HG03442 (cell line): Measurements from ENCODE around the gene PIGV.
A peak's percentile ranks its signal among the peaks of the same experiment; 100 is the strongest.
"Not testable (repeated sequence)": the region's sequence is repeated elsewhere in the genome, so short reads cannot be mapped to it uniquely, and the experiment has no call there.

Experiments used
- ATAC-seq: cut with Tn5 transposase; IDR thresholded peaks from one replicate; pipeline ENCODE4 v1.9.1; 2021; ENCODE audit warnings: mild to moderate bottlenecking, moderate library complexity; ENCODE audit not compliant: unreplicated experiment

PIGV gene

GRCh38 chr1:26791148-26791547 is 3.4 kb downstream of the PIGV start:
- ATAC-seq: no peak

- no peak for ATAC-seq
Observed at GRCh38 chr1:26791626-26792025, 3.9 kb downstream of the PIGV start.

GRCh38 chr1:26792924-26793323 is 5.2 kb downstream of the PIGV start:
- ATAC-seq: no peak

- ATAC-seq: no peak
Observed at GRCh38 chr1:26794391-26794790, 6.6 kb downstream of the PIGV start.

GRCh38 chr1:26797627-26798026 is 9.9 kb downstream of the PIGV start:
- no peak for ATAC-seq

GRCh38 chr1:26799479-26800142 is 11.9 kb downstream of the PIGV start:
- ATAC-seq: no peak

GRCh38 chr1:26803932-26804331 is 16.2 kb downstream of the PIGV start:
- ATAC-seq: not testable (repeated sequence)

- not testable (repeated sequence) for ATAC-seq
Observed at GRCh38 chr1:26810105-26810504, 22.4 kb downstream of the PIGV start.

GRCh38 chr1:26811057-26811456 is 23.3 kb downstream of the PIGV start:
- no peak for ATAC-seq

GRCh38 chr1:26811708-26812107 is 24.0 kb downstream of the PIGV start:
- no peak for ATAC-seq

GRCh38 chr1:26814377-26814776 is 26.6 kb downstream of the PIGV start:
- ATAC-seq: no peak

GRCh38 chr1:26814893-26815292 is 27.1 kb downstream of the PIGV start:
- ATAC-seq: no peak

GRCh38 chr1:26820784-26821269 is 33.1 kb downstream of the PIGV start:
- no peak for ATAC-seq

- ATAC-seq: no peak
Observed at GRCh38 chr1:26822737-26823395, 35.1 kb downstream of the PIGV start.

- ATAC-seq: no peak
Observed at GRCh38 chr1:26824731-26825130, 37.0 kb downstream of the PIGV start.

GRCh38 chr1:26826261-26827105 is 38.7 kb downstream of the PIGV start, which contains the start of gene ZDHHC18:
Gene ZDHHC18, plus strand, starts transcription at chr1:26826688. Its CDS starts 117 bp downstream, at chr1:26826805.
- ATAC-seq: peak; percentile 63

- ATAC-seq: no peak
Observed at GRCh38 chr1:26827106-26827604, 39.4 kb downstream of the PIGV start.

GRCh38 chr1:26827663-26828062 is 39.9 kb downstream of the PIGV start:
- ATAC-seq: no peak

- ATAC-seq: no peak
Observed at GRCh38 chr1:26828411-26828991, 40.8 kb downstream of the PIGV start.

GRCh38 chr1:26829184-26829911 is 41.6 kb downstream of the PIGV start:
- ATAC-seq: no peak
